Loucy (cell line): Measurements from ENCODE around the gene NECTIN4.

Source experiments
- EZH2phosphoT487 ChIP-seq: fragments of 200-600 bp; IDR thresholded peaks from 2 replicates; pipeline ENCODE4 v1.6.1; 2018; ENCODE audit warnings: antibody characterized with exemption, mild to moderate bottlenecking, moderate library complexity, borderline replicate concordance
- TF ChIP-seq, protein P1 (sequence below): fragments of 200-600 bp; sonication (generic); conservative IDR thresholded peaks from 2 replicates; pipeline ENCODE4 v1.5.1; 2014; ENCODE audit warnings: mild to moderate bottlenecking, antibody characterized with exemption, low read length

DNA sequence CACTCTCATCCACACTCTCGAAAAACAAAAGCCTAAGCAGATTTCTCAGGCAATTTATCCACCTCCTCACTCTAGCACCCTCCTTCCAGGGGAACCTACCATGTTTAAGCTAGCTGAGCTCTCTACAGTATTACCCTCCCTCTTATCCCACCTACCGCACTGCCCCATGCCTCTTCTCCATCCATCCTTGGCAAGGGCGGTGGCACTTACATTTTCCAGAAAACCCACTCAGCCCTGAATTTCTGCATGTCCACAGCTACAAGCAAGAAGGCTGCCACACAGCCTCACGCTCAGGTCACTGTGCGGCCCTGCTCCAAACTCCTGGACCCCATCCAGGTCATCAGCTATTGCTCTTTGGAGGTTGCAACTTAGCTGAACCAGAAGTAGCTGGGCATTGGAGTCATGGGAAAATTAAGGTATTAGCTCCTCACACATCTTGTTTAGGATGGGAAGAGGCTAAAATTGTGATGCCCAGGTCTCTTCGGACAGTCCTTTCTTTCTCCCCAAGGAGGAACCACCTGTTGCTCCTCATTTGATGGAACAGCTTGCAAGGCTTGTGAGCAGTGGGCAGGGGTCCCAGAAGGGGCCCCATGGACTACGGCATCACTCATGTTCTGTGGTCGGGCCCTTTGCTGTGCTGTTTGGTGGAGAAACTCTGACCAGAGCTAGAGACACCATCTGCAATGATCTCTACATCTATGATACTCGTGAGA is 9.9 kb upstream of the NECTIN4 start:
- TF ChIP-seq, protein P1, sequence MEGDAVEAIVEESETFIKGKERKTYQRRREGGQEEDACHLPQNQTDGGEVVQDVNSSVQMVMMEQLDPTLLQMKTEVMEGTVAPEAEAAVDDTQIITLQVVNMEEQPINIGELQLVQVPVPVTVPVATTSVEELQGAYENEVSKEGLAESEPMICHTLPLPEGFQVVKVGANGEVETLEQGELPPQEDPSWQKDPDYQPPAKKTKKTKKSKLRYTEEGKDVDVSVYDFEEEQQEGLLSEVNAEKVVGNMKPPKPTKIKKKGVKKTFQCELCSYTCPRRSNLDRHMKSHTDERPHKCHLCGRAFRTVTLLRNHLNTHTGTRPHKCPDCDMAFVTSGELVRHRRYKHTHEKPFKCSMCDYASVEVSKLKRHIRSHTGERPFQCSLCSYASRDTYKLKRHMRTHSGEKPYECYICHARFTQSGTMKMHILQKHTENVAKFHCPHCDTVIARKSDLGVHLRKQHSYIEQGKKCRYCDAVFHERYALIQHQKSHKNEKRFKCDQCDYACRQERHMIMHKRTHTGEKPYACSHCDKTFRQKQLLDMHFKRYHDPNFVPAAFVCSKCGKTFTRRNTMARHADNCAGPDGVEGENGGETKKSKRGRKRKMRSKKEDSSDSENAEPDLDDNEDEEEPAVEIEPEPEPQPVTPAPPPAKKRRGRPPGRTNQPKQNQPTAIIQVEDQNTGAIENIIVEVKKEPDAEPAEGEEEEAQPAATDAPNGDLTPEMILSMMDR = no peak
- TF ChIP-seq EZH2phosphoT487 = no peak
